Osteoblast (primary cell): ENCODE data around the gene CEP290. TPM values are rescaled to one million over a fixed set of nuclear protein-coding genes. Genes with fewer than 3 reads are reported as not detected.

Experiments
- DNase-seq: peaks from one replicate; pipeline ENCODE4 v3.0.0; 2011; ENCODE audit warnings: low spot score, mixed read lengths; ENCODE audit not compliant: insufficient read length; ENCODE audit errors: missing footprints
- H2AFZ ChIP-seq: 2 replicates; pipeline ENCODE4 v1.6.0; 2011; ENCODE audit warnings: mild to moderate bottlenecking, low read length
- H3K27ac ChIP-seq: 2 replicates; pipeline ENCODE4 v1.5.1; 2011; ENCODE audit warnings: mild to moderate bottlenecking, low read depth, low read length, moderate library complexity
- H3K27me3 ChIP-seq: 2 replicates; pipeline ENCODE4 v1.6.0; 2012; ENCODE audit warnings: mild to moderate bottlenecking, control low read depth, inconsistent platforms, low read length, moderate library complexity; ENCODE audit not compliant: insufficient read depth
- H3K36me3 ChIP-seq: 2 replicates; pipeline ENCODE4 v1.5.1; 2011; ENCODE audit warnings: mild to moderate bottlenecking, low read length, control low read depth, moderate library complexity; ENCODE audit not compliant: insufficient read depth
- H3K4me1 ChIP-seq: 2 replicates; pipeline ENCODE4 v1.5.1; 2011; ENCODE audit warnings: mild to moderate bottlenecking, low read length, control low read depth, moderate library complexity; ENCODE audit not compliant: insufficient read depth
- H3K4me2 ChIP-seq: 2 replicates; pipeline ENCODE4 v1.6.0; 2011; ENCODE audit warnings: mild to moderate bottlenecking, low read length; ENCODE audit not compliant: insufficient read depth
- H3K4me3 ChIP-seq: fragments of 200-600 bp; sonication (generic); 3 replicates; pipeline ENCODE4 v1.5.1; 2012; ENCODE audit warnings: mild to moderate bottlenecking, low read length, inconsistent platforms; ENCODE audit not compliant: insufficient read depth
- H3K79me2 ChIP-seq: 2 replicates; pipeline ENCODE4 v1.6.0; 2012; ENCODE audit warnings: mild to moderate bottlenecking, low read length, control low read depth, inconsistent platforms; ENCODE audit not compliant: insufficient read depth
- H3K9me3 ChIP-seq: 2 replicates; pipeline ENCODE4 v1.5.1; 2011; ENCODE audit warnings: low read depth, low read length, control low read depth
- H4K20me1 ChIP-seq: 2 replicates; pipeline ENCODE4 v1.6.0; 2012; ENCODE audit warnings: mild to moderate bottlenecking, low read length, control low read depth; ENCODE audit not compliant: insufficient read depth
- CTCF ChIP-seq: IDR thresholded peaks from 2 replicates; pipeline ENCODE4 v1.5.1; 2011; ENCODE audit warnings: mild to moderate bottlenecking, low read depth, low read length, moderate library complexity; ENCODE audit errors: extremely low read depth
- total RNA-seq: library from RNA; depleted of rRNA; stranded (reverse); fragments of >200 nt; gene quantifications from 2 replicates; pipeline ENCODE4 v1.2.3, GENCODE V29; 2012

The CEP290 gene
- 20.3 and 22.4 TPM in 2 replicates for total RNA-seq

GRCh38 chr12:88141774-88142609 lies at the start of gene CEP290, which contains the start of gene TMTC3:
CEP290 (minus strand) TSS chr12:88142088; CDS start chr12:88141307, 781 bp downstream.
TMTC3 (plus strand) TSS chr12:88142307; CDS start chr12:88148316, 6,009 bp downstream.
- Histone ChIP-seq H3K9me3 (no peaks in the 10 kb centered on the region), H3K79me2 (peaks cover 47% of the 10 kb centered on the region), H3K36me3 (peaks cover 10% of the 10 kb centered on the region), H3K4me2 (peak within 1 kb of the TSS; percentile 97), H3K27me3 (no peaks in the 10 kb centered on the region), H4K20me1 (no peaks in the 10 kb centered on the region), H3K4me3 (peak within 1 kb of the TSS; percentile 98), H3K4me1 (peaks cover 14% of the 10 kb centered on the region), H3K27ac (peak within 1 kb of the TSS; percentile 88), H2AFZ (peak within 1 kb of the TSS; percentile 97)
- DNase-seq: peak; percentile 94
- no peak for TF ChIP-seq CTCF

GRCh38 chr12:88188180-88188579 lies 46.3 kb upstream of the CEP290 start:
- peaks cover 3% of the 10 kb centered on the region for H3K36me3 ChIP-seq
- H3K4me2 ChIP-seq: no peak overlapping the region
- no peak for TF ChIP-seq CTCF
- no peak overlapping the region for H3K4me3 ChIP-seq
- no peaks in the 10 kb centered on the region for H3K9me3 ChIP-seq
- H3K27ac ChIP-seq: no peak overlapping the region
- H3K27me3 ChIP-seq: no peaks in the 10 kb centered on the region
- no peaks in the 10 kb centered on the region for H3K79me2 ChIP-seq
- peaks cover 10% of the 10 kb centered on the region for H3K4me1 ChIP-seq
- no peaks in the 10 kb centered on the region for H4K20me1 ChIP-seq
- DNase-seq: peak; percentile 6
- H2AFZ ChIP-seq: no peak overlapping the region

GRCh38 chr12:88187571-88187970 lies 45.7 kb upstream of the CEP290 start:
- no peaks in the 10 kb centered on the region for H3K9me3 ChIP-seq
- H3K79me2 ChIP-seq: no peaks in the 10 kb centered on the region
- no peak overlapping the region for H3K27ac ChIP-seq

More at GRCh38 chr12:88187571-88187970, 45.7 kb upstream of the CEP290 start:
- Histone ChIP-seq H3K4me3 (no peak overlapping the region), H2AFZ (no peak overlapping the region), H3K4me2 (no peak overlapping the region), H3K36me3 (peaks cover 3% of the 10 kb centered on the region), H3K4me1 (peaks cover 10% of the 10 kb centered on the region), H4K20me1 (no peaks in the 10 kb centered on the region), H3K27me3 (no peaks in the 10 kb centered on the region)
- no peak for DNase-seq
- no peak for TF ChIP-seq CTCF
